Loucy (cell line): ENCODE measurements around the gene SKIC3.

ENCODE experiments used
- H2AFZ ChIP-seq: fragments of 200-600 bp; sonication (generic); 2 replicates; pipeline ENCODE4 v1.6.0; 2016; ENCODE audit warnings: antibody characterized with exemption, mild to moderate bottlenecking, low read length, moderate library complexity
- H3F3A ChIP-seq: fragments of 200-600 bp; 2 replicates; pipeline ENCODE4 v1.6.0; 2016; ENCODE audit warnings: antibody characterized with exemption, low read depth, mild to moderate bottlenecking
- H3K27me3 ChIP-seq: fragments of 200-600 bp; sonication (generic); 2 replicates; pipeline ENCODE4 v1.6.1; 2014; ENCODE audit warnings: low read length, mild to moderate bottlenecking; ENCODE audit not compliant: insufficient read depth, poor library complexity, severe bottlenecking
- H3K36me3 ChIP-seq: fragments of 200-600 bp; sonication (generic); 2 replicates; pipeline ENCODE4 v1.6.1; 2016; ENCODE audit warnings: low read length; ENCODE audit not compliant: insufficient read depth
- H3K4me1 ChIP-seq: fragments of 200-600 bp; sonication (generic); 2 replicates; pipeline ENCODE4 v1.5.1; 2014; ENCODE audit warnings: low read length, mild to moderate bottlenecking; ENCODE audit not compliant: insufficient read depth, poor library complexity, severe bottlenecking
- H3K4me2 ChIP-seq: fragments of 200-600 bp; sonication (generic); 2 replicates; pipeline ENCODE4 v1.6.0; 2014; ENCODE audit warnings: antibody characterized with exemption, low read length, low read depth, mild to moderate bottlenecking; ENCODE audit not compliant: poor library complexity, severe bottlenecking
- H3K4me3 ChIP-seq: fragments of 200-600 bp; sonication (generic); 2 replicates; pipeline ENCODE4 v1.5.1; 2014; ENCODE audit warnings: low read length, mild to moderate bottlenecking, mixed read lengths; ENCODE audit not compliant: poor library complexity, severe bottlenecking
- H3K79me2 ChIP-seq: fragments of 200-600 bp; sonication (generic); 2 replicates; pipeline ENCODE4 v1.6.1; 2014; ENCODE audit warnings: low read length; ENCODE audit not compliant: insufficient read depth
- H3K9ac ChIP-seq: fragments of 200-600 bp; sonication (generic); 2 replicates; pipeline ENCODE4 v1.6.0; 2014; ENCODE audit warnings: mild to moderate bottlenecking, low read depth, low read length, moderate library complexity; ENCODE audit not compliant: poor library complexity, severe bottlenecking
- H3K9me2 ChIP-seq: fragments of 200-600 bp; sonication (generic); replicated peaks from 2 replicates; pipeline ENCODE4 v1.6.1; 2016; ENCODE audit warnings: low read depth, low read length, mixed read lengths
- H3K9me3 ChIP-seq: fragments of 200-600 bp; sonication (generic); 2 replicates; pipeline ENCODE4 v1.6.1; 2014; ENCODE audit warnings: mild to moderate bottlenecking, antibody characterized with exemption, low read length, low read depth; ENCODE audit not compliant: insufficient read depth
- H4K20me1 ChIP-seq: fragments of 200-600 bp; sonication (generic); 2 replicates; pipeline ENCODE4 v1.6.0; 2014; ENCODE audit warnings: antibody characterized with exemption, low read length, mild to moderate bottlenecking; ENCODE audit not compliant: insufficient read depth, poor library complexity, severe bottlenecking
- CTCF ChIP-seq: fragments of 200-600 bp; sonication (generic); conservative IDR thresholded peaks from 2 replicates; pipeline ENCODE4 v1.5.1; 2014; ENCODE audit warnings: mild to moderate bottlenecking, antibody characterized with exemption, low read length
- EZH2phosphoT487 ChIP-seq: fragments of 200-600 bp; IDR thresholded peaks from 2 replicates; pipeline ENCODE4 v1.6.1; 2018; ENCODE audit warnings: antibody characterized with exemption, mild to moderate bottlenecking, moderate library complexity, borderline replicate concordance

SKIC3 gene

GRCh38 chr5:95520206-95520605 lies 34.6 kb downstream of the SKIC3 start:
- TF ChIP-seq CTCF = no peak
- TF ChIP-seq EZH2phosphoT487 = no peak
- Histone ChIP-seq H3K27me3 (no peaks in the 10 kb centered on the region), H3F3A (no peaks in the 10 kb centered on the region), H2AFZ (no peak overlapping the region), H3K4me1 (peaks cover 13% of the 10 kb centered on the region), H3K36me3 (peaks cover 50% of the 10 kb centered on the region), H3K79me2 (no peaks in the 10 kb centered on the region), H4K20me1 (no peaks in the 10 kb centered on the region), H3K9ac (no peak overlapping the region), H3K4me2 (no peak overlapping the region), H3K4me3 (no peak overlapping the region), H3K9me2 (no peaks in the 10 kb centered on the region), H3K9me3 (no peaks in the 10 kb centered on the region)

- H3K4me3 ChIP-seq = no peak overlapping the region
- no peaks in the 10 kb centered on the region for H4K20me1 ChIP-seq
- no peaks in the 10 kb centered on the region for H3K79me2 ChIP-seq
- no peaks in the 10 kb centered on the region for H3K9me2 ChIP-seq
- no peaks in the 10 kb centered on the region for H3K9me3 ChIP-seq
- H3F3A ChIP-seq = no peaks in the 10 kb centered on the region
- H3K4me1 ChIP-seq = peaks cover 11% of the 10 kb centered on the region
- no peak overlapping the region for H3K9ac ChIP-seq
- peaks cover 50% of the 10 kb centered on the region for H3K36me3 ChIP-seq
- no peak overlapping the region for H3K4me2 ChIP-seq
- no peak overlapping the region for H2AFZ ChIP-seq
- H3K27me3 ChIP-seq = no peaks in the 10 kb centered on the region
- TF ChIP-seq EZH2phosphoT487 (no peak), CTCF (no peak)
These were observed 35.1 kb downstream of the SKIC3 start for GRCh38 chr5:95519681-95520080.

GRCh38 chr5:95519151-95519550 lies 35.6 kb downstream of the SKIC3 start:
- no peaks in the 10 kb centered on the region for H3K27me3 ChIP-seq
- TF ChIP-seq EZH2phosphoT487 (no peak), CTCF (no peak)
- H3K4me3 ChIP-seq = no peak overlapping the region
- no peaks in the 10 kb centered on the region for H3K9me2 ChIP-seq
- H4K20me1 ChIP-seq = no peaks in the 10 kb centered on the region
- no peaks in the 10 kb centered on the region for H3F3A ChIP-seq
- no peak overlapping the region for H3K9ac ChIP-seq
- H3K4me1 ChIP-seq = peaks cover 7% of the 10 kb centered on the region
- H3K36me3 ChIP-seq = peaks cover 51% of the 10 kb centered on the region
- no peak overlapping the region for H2AFZ ChIP-seq
- no peaks in the 10 kb centered on the region for H3K79me2 ChIP-seq
- no peak overlapping the region for H3K4me2 ChIP-seq
- H3K9me3 ChIP-seq = no peaks in the 10 kb centered on the region
